ENCODE measurements around the gene RAD52. TPM values are rescaled to one million over a fixed set of nuclear protein-coding genes. Genes with fewer than 3 reads are reported as not detected.

Gene RAD52
- total RNA-seq, result 15.4 and 16.4 TPM in 2 replicates

DNA sequence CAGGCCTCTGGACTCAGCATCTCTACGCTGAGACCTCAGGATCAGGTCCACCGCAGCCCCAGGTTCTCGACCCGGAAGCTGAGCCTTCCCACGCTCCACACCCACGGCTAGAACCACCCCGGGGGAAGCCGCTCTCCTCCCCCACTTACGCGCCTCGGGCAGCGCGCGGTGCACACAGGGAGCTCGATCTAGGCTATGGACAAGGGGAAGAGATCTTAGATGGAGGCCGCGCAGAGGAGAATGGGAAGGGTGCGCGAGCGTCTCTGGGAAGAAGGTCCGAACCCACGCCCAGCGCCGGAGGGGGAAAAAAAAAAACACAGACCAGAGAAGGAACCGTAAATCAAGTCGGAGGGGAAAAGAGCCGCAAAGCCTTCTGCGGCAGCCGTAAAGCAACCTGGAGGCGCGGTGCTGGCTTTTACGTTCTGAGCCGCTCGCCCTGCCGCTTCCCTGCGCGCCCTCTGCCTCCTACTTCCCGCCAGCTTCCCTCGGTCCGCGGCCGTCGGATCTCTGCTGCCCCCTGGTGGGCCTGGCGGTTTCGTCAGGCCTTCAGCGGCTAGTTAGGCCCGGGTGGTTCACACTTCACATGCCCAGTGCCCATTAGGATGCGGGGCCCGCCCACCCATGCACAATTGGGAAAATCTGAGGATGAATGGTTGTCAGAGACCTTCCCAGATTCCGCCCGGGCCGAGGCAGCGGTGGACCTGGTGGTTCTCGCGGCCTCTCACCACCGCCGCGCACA lies at the start of gene RAD52:
Gene RAD52 (minus strand): TSS at position 242 of the 739 bp plus-strand sequence. CDS start 16,636 bp downstream, outside the sequence.

DNA sequence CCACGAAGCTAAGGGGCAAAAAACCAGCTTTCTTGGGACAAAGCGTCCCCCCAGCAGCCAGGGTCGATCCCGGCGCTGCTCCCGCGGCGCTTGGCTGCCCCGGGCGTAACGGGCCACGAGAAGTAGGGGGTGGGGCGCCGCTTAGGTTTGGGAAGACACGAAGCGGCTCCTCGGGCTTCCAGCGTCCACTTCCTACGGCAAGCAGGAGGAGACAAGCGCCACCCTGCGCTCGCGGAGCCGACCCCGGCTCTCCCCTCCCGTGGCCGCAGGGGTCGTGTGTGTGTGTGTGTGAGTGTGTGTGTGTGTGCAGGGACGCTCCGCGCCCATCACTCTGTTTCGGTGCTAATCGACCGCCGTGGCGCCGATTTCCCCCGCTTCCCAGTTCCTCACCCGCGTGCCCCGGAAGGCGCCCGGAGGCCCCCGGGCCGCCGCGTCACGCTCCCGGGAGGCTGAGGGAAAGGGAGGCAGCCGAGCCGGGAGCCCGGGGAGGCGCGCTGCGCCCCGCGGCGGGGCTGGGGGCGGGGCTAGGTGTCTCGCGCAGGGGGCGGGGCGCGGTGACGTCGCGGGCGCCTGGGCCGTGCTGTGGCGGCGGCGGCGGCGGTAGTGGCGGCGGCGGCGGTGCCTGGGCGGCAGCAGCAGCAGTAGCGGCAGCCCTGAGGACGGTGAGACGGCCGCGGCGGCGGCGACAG lies 41.3 kb upstream of the RAD52 start, which contains the start of gene ERC1:
Gene ERC1 (plus strand): TSS at position 563 of the 689 bp plus-strand sequence. CDS start 36,681 bp downstream, outside the sequence.

Other genes with a start within 250 kb of the RAD52 start
- gene WNK1, start 197.1 kb downstream of the RAD52 start, total RNA-seq, result 127 and 142 TPM in 2 replicates
- gene ERC1, start 41.5 kb upstream of the RAD52 start, total RNA-seq, result 56.6 and 113 TPM in 2 replicates